GM19193 (cell line): ENCODE results near the gene SUPT5H.

Experiments used
- POLR2A ChIP-seq: IDR thresholded peaks from 4 replicates; pipeline ENCODE4 v1.6.1; 2011; ENCODE audit not compliant: insufficient read depth, insufficient read length; ENCODE audit errors: extremely low read depth

SUPT5H gene

GRCh38 chr19:39525205-39525604 lies 79.8 kb downstream of the SUPT5H start:
- no peak for TF ChIP-seq POLR2A
